ENCODE results near the gene SLC4A4. TPM values are rescaled to one million over a fixed set of nuclear protein-coding genes. Genes with fewer than 3 reads are reported as not detected.

Gene SLC4A4
- total RNA-seq: 0.16 and 0.85 TPM in 2 replicates

GRCh38 chr4:71338846-71339593 lies at the start of gene SLC4A4:
SLC4A4 (plus strand) TSS chr4:71339020.

